Measurements from ENCODE around the gene MARCHF2.

The MARCHF2 gene

DNA sequence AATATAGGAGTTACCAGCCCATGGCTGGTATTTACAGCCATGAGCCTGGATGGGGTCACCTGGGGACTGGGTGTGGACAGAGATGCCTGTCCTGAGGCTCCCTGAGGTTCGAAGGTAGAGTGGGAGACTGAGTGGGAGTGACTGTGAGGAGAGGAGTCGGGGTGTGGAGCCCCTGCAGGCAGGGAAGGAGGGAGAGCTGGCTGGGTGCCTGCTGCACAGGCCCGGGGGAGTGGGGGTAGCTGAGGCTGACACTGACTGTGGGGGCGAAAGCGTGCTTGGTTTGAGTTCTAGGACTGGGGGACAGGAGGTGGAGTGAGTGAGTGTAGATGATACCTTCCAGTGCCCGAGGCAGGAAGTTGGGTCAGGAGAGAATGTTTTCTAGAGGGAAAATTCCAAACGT is 15.8 kb upstream of the MARCHF2 start:
- H3K36me3 ChIP-seq (replicated peaks; ENCODE audit: insufficient read depth, low read length): no peaks in the 10 kb centered on the region; the same call in 1 of the 2 replicates
- H3K9ac ChIP-seq (ENCODE audit: low read length): no peak overlapping the region
- peaks cover 74% of the 10 kb centered on the region for H3K79me2 ChIP-seq (ENCODE audit: low read length)
- peaks cover 9% of the 10 kb centered on the region; the same call in 1 of the 2 replicates for H3K4me1 ChIP-seq (ENCODE audit: low read length)
- H3K27ac ChIP-seq (ENCODE audit: low read length): no peak overlapping the region
- H3K9me3 ChIP-seq (replicated peaks; ENCODE audit: insufficient read depth, low read length): no peaks in the 10 kb centered on the region
- no peak for TF ChIP-seq CTCF (IDR thresholded peaks at IDR 0.05; ENCODE audit: low read length)
- no peak for TF ChIP-seq EZH2phosphoT487 (IDR thresholded peaks at IDR 0.05; ENCODE audit: low read length)
- TF ChIP-seq EZH2 (optimal IDR thresholded peaks at IDR 0.05; ENCODE audit: low read depth, low read length): no peak
- H3K27me3 ChIP-seq (replicated peaks; ENCODE audit: insufficient read depth, low read length): no peaks in the 10 kb centered on the region
- no peaks in the 10 kb centered on the region for H3K9me2 ChIP-seq (replicated peaks; ENCODE audit: insufficient read depth, low read length)
- no peak overlapping the region for H3K4me3 ChIP-seq (ENCODE audit: low read length)
- no peak overlapping the region for H3K4me2 ChIP-seq (ENCODE audit: low read depth, low read length)
- no peaks in the 10 kb centered on the region; the same call in 1 of the 2 replicates for H3F3A ChIP-seq (ENCODE audit: insufficient read depth, low read length)
- peaks cover 11% of the 10 kb centered on the region; the same call in 1 of the 2 replicates for H4K20me1 ChIP-seq (ENCODE audit: insufficient read depth, low read length)
- no peak overlapping the region for H2AFZ ChIP-seq (ENCODE audit: low read length)
- no peak for DNase-seq

DNA sequence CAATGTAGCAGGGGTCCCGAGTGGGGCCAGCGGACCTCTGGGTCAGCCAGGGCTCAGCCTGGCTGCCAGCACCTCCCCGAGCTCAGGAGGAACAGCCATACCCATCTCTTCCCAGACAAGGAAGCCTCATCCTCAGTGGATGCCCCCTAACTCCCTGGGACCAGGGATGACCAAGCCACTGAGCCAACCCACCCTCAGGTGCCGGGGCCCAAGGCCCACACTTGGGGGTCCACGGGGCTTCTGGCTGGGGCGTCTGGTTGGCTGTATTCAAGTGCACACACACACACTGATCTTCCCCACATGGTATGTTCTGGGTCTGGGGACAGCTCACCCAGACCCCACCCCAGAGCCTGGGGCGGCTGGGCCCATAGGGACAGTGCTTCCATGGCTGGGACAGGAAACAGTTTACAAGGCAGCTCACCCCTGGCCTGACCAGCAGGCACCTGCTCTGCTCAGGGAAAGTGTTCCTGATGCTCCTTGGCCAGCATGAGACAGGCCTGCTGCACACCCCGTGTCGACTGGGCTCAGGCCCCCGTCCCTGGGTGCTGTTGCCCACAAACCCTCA is 15.3 kb upstream of the MARCHF2 start:
- TF ChIP-seq EZH2 (optimal IDR thresholded peaks at IDR 0.05; ENCODE audit: low read depth, low read length) (no peak), EZH2phosphoT487 (IDR thresholded peaks at IDR 0.05; ENCODE audit: low read length) (no peak), CTCF (IDR thresholded peaks at IDR 0.05; ENCODE audit: low read length) (no peak)
- no peaks in the 10 kb centered on the region; the same call in 1 of the 2 replicates for H3K36me3 ChIP-seq (replicated peaks; ENCODE audit: insufficient read depth, low read length)
- H3K9me3 ChIP-seq (replicated peaks; ENCODE audit: insufficient read depth, low read length): no peaks in the 10 kb centered on the region
- no peak overlapping the region for H3K4me2 ChIP-seq (ENCODE audit: low read depth, low read length)
- H3K4me1 ChIP-seq (ENCODE audit: low read length): peaks cover 9% of the 10 kb centered on the region; the same call in 1 of the 2 replicates
- no peaks in the 10 kb centered on the region for H3K9me2 ChIP-seq (replicated peaks; ENCODE audit: insufficient read depth, low read length)
- H3F3A ChIP-seq (ENCODE audit: insufficient read depth, low read length): no peaks in the 10 kb centered on the region; the same call in 1 of the 2 replicates
- no peak overlapping the region for H3K4me3 ChIP-seq (ENCODE audit: low read length)
- peaks cover 11% of the 10 kb centered on the region; the same call in 1 of the 2 replicates for H4K20me1 ChIP-seq (ENCODE audit: insufficient read depth, low read length)
- H3K27me3 ChIP-seq (replicated peaks; ENCODE audit: insufficient read depth, low read length): no peaks in the 10 kb centered on the region
- H2AFZ ChIP-seq (ENCODE audit: low read length): no peak overlapping the region
- DNase-seq: no peak
- no peak overlapping the region for H3K9ac ChIP-seq (ENCODE audit: low read length)
- H3K27ac ChIP-seq (ENCODE audit: low read length): no peak overlapping the region
- H3K79me2 ChIP-seq (ENCODE audit: low read length): peaks cover 69% of the 10 kb centered on the region

DNA sequence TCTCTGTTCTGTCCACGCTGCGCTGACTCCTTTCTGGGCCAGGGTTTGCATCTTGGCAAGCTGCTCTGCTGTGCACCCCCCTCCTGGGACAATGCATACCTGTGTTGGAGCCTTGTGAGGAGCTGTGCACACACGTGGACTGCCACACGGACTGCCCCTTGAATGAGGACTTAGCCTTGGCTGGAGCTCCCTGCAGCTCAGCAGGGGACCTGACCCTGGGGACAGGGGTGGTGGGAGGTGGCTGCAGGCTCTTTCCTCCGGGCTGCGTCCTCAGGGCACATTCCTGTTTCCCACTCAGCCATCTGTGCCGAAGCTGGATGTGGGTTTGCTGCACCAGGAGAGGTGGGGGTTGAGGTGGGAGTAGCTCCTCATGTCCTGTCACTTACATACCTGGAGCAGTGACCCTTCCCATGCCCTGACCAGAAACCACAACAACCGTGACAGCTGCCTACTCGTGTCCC is 14.8 kb upstream of the MARCHF2 start:
- TF ChIP-seq CTCF (IDR thresholded peaks at IDR 0.05; ENCODE audit: low read length) (no peak), EZH2 (optimal IDR thresholded peaks at IDR 0.05; ENCODE audit: low read depth, low read length) (no peak), EZH2phosphoT487 (IDR thresholded peaks at IDR 0.05; ENCODE audit: low read length) (no peak)
- H4K20me1 ChIP-seq (ENCODE audit: insufficient read depth, low read length): peaks cover 11% of the 10 kb centered on the region; the same call in 1 of the 2 replicates
- no peak overlapping the region for H3K9ac ChIP-seq (ENCODE audit: low read length)
- no peak overlapping the region for H2AFZ ChIP-seq (ENCODE audit: low read length)
- no peaks in the 10 kb centered on the region; the same call in 1 of the 2 replicates for H3F3A ChIP-seq (ENCODE audit: insufficient read depth, low read length)
- H3K79me2 ChIP-seq (ENCODE audit: low read length): peaks cover 64% of the 10 kb centered on the region
- H3K27me3 ChIP-seq (replicated peaks; ENCODE audit: insufficient read depth, low read length): no peaks in the 10 kb centered on the region
- H3K4me2 ChIP-seq (ENCODE audit: low read depth, low read length): no peak overlapping the region
- H3K36me3 ChIP-seq (replicated peaks; ENCODE audit: insufficient read depth, low read length): peaks cover 3% of the 10 kb centered on the region; the same call in 1 of the 2 replicates
- H3K4me3 ChIP-seq (ENCODE audit: low read length): no peak overlapping the region
- no peaks in the 10 kb centered on the region for H3K9me2 ChIP-seq (replicated peaks; ENCODE audit: insufficient read depth, low read length)
- H3K9me3 ChIP-seq (replicated peaks; ENCODE audit: insufficient read depth, low read length): no peaks in the 10 kb centered on the region
- peaks cover 9% of the 10 kb centered on the region; the same call in 1 of the 2 replicates for H3K4me1 ChIP-seq (ENCODE audit: low read length)
- no peak for DNase-seq
- no peak overlapping the region for H3K27ac ChIP-seq (ENCODE audit: low read length)
